ENCODE measurements around the gene CPNE2. TPM values are rescaled to one million over a fixed set of nuclear protein-coding genes. Genes with fewer than 3 reads are reported as not detected.
"Not testable (repeated sequence)": the region's sequence is repeated elsewhere in the genome, so short reads cannot be mapped to it uniquely, and the experiment has no call there.

CPNE2 gene
- total RNA-seq, 4 donors from 2014 or later: 25.1 to 41.4 (median 40.6) TPM

GRCh38 chr16:57096192-57096591, 3.8 kb downstream of the CPNE2 start:
- H3K4me1 ChIP-seq: peaks cover 0 to 11% of the 10 kb centered on the region in 2 donors
- DNase-seq: no peak
- H3K27me3 ChIP-seq: no peaks in the 10 kb centered on the region
- no peak overlapping the region for H3K27ac ChIP-seq
- TF ChIP-seq POLR2A (IDR thresholded peaks at IDR 0.05) (no peak), CTCF (IDR thresholded peaks at IDR 0.05) (no peak)
- no peaks in the 10 kb centered on the region for H3K36me3 ChIP-seq
- H3K9me3 ChIP-seq: no peaks in the 10 kb centered on the region
- intact Hi-C loops (cut with DNase I; ENCODE audit: low total_unique reads): no loop called here
- no peak overlapping the region for H3K4me3 ChIP-seq

- no peaks in the 10 kb centered on the region for H3K27me3 ChIP-seq
- H3K4me3 ChIP-seq: no peak overlapping the region
- no peak overlapping the region for H3K27ac ChIP-seq
- peaks cover 0 to 6% of the 10 kb centered on the region in 2 donors for H3K4me1 ChIP-seq
- DNase-seq: no peak
- intact Hi-C loops (cut with DNase I; ENCODE audit: low total_unique reads): no loop called here
- no peaks in the 10 kb centered on the region for H3K9me3 ChIP-seq
- no peaks in the 10 kb centered on the region for H3K36me3 ChIP-seq
- TF ChIP-seq POLR2A (IDR thresholded peaks at IDR 0.05): no peak
- TF ChIP-seq CTCF (IDR thresholded peaks at IDR 0.05): no peak
Measured at GRCh38 chr16:57096793-57097192, 4.4 kb downstream of the CPNE2 start.

GRCh38 chr16:57098188-57098841, 5.9 kb downstream of the CPNE2 start:
- H3K36me3 ChIP-seq: no peaks in the 10 kb centered on the region
- no peak for DNase-seq

GRCh38 chr16:57099965-57100364, 7.6 kb downstream of the CPNE2 start:
- H3K9me3 ChIP-seq; H3K27ac ChIP-seq; H3K36me3 ChIP-seq; intact Hi-C loops (cut with DNase I; ENCODE audit: low total_unique reads); H3K27me3 ChIP-seq; DNase-seq; H3K4me3 ChIP-seq; H3K4me1 ChIP-seq: not testable (repeated sequence)

More at GRCh38 chr16:57098188-57098841, 5.9 kb downstream of the CPNE2 start:
- Histone ChIP-seq H3K27me3 (no peaks in the 10 kb centered on the region), H3K27ac (no peak overlapping the region), H3K9me3 (no peaks in the 10 kb centered on the region), H3K4me3 (no peak overlapping the region), H3K4me1 (peaks cover 0 to 6% of the 10 kb centered on the region in 2 donors)
- TF ChIP-seq CTCF (IDR thresholded peaks at IDR 0.05) (no peak), POLR2A (IDR thresholded peaks at IDR 0.05) (no peak)
- intact Hi-C loops (cut with DNase I; ENCODE audit: low total_unique reads): no loop called here

- no peaks in the 10 kb centered on the region for H3K9me3 ChIP-seq
- intact Hi-C loops (cut with DNase I; ENCODE audit: low total_unique reads): no loop called here
- H3K27ac ChIP-seq: no peak overlapping the region
- H3K4me3 ChIP-seq: no peak overlapping the region
- TF ChIP-seq CTCF (IDR thresholded peaks at IDR 0.05): no peak
- TF ChIP-seq POLR2A (IDR thresholded peaks at IDR 0.05): no peak
- no peak for DNase-seq
- H3K36me3 ChIP-seq: no peaks in the 10 kb centered on the region
- no peaks in the 10 kb centered on the region for H3K4me1 ChIP-seq
- H3K27me3 ChIP-seq: no peaks in the 10 kb centered on the region
Measured at GRCh38 chr16:57100445-57100844, 8.1 kb downstream of the CPNE2 start.

Data from uterus (tissue), 4 donors.